Measurements from ENCODE around the gene SLC2A11. TPM values are rescaled to one million over a fixed set of nuclear protein-coding genes. Genes with fewer than 3 reads are reported as not detected.

Gene SLC2A11
- total RNA-seq, 1 donor from 2014 or later, result not detected

GRCh38 chr22:23837496-23837859 is 20.2 kb upstream of the SLC2A11 start:
- intact Hi-C loops (cut with DNase I), result loop anchor here (5.0 kb wide), 1 partner anchor 120 kb away; no protein-coding TSS in a partner anchor
- Histone ChIP-seq H3K27me3 (no peaks in the 10 kb centered on the region), H3K9me3 (no peaks in the 10 kb centered on the region), H3K4me3 (no peak overlapping the region), H3K27ac (no peak overlapping the region), H3K4me1 (peaks cover 26 to 32% of the 10 kb centered on the region in 2 donors), H3K36me3 (peaks cover 6 to 13% of the 10 kb centered on the region in 2 donors)
- no peak for DNase-seq (ENCODE audit: low spot score in 2 of 2)
- no peak for TF ChIP-seq CTCF (IDR thresholded peaks at IDR 0.05)

GRCh38 chr22:23837911-23838680 is 19.6 kb upstream of the SLC2A11 start:
- H3K27me3 ChIP-seq, result no peaks in the 10 kb centered on the region
- TF ChIP-seq CTCF (IDR thresholded peaks at IDR 0.05), result no peak
- peaks cover 6 to 13% of the 10 kb centered on the region in 2 donors for H3K36me3 ChIP-seq
- H3K4me1 ChIP-seq, result peaks cover 26 to 32% of the 10 kb centered on the region in 2 donors
- no peak for DNase-seq (ENCODE audit: low spot score in 2 of 2)
- H3K4me3 ChIP-seq, result peak overlapping the region; percentile 42 to 70
- no peaks in the 10 kb centered on the region for H3K9me3 ChIP-seq
- intact Hi-C loops (cut with DNase I), result loop anchor here (2.0 to 5.0 kb wide), 2 partner anchors 69 to 121 kb away; no protein-coding TSS in a partner anchor
- peak overlapping the region; percentile 4 to 28 for H3K27ac ChIP-seq

- peak within 1 kb of the TSS; percentile 4 to 28 for H3K27ac ChIP-seq
- no peaks in the 10 kb centered on the region for H3K9me3 ChIP-seq
- peak within 1 kb of the TSS; percentile 42 to 70 for H3K4me3 ChIP-seq
- intact Hi-C loops (cut with DNase I), result loop anchor here (1.0 to 5.0 kb wide), 3 partner anchors 53 to 122 kb away; partner anchors contain the start of gene SMARCB1
- peaks cover 26 to 32% of the 10 kb centered on the region in 2 donors for H3K4me1 ChIP-seq
- no peak for TF ChIP-seq CTCF (IDR thresholded peaks at IDR 0.05)
- H3K27me3 ChIP-seq, result no peaks in the 10 kb centered on the region
- peak; percentile 99 for DNase-seq (ENCODE audit: low spot score in 2 of 2)
- peaks cover 3 to 5% of the 10 kb centered on the region in 2 donors for H3K36me3 ChIP-seq
Observed at GRCh38 chr22:23838681-23839468, 18.8 kb upstream of the SLC2A11 start, which contains the start of gene DERL3. Gene DERL3 (minus strand): TSS chr22:23839006. CDS start chr22:23838987, 19 bp downstream.

GRCh38 chr22:23840026-23840425 is 17.6 kb upstream of the SLC2A11 start:
- no peak for TF ChIP-seq CTCF (IDR thresholded peaks at IDR 0.05)
- no peak overlapping the region for H3K4me3 ChIP-seq
- H3K27ac ChIP-seq, result no peak overlapping the region
- no peaks in the 10 kb centered on the region for H3K27me3 ChIP-seq
- no peak for DNase-seq (ENCODE audit: low spot score in 2 of 2)
- no peaks in the 10 kb centered on the region for H3K36me3 ChIP-seq
- H3K4me1 ChIP-seq, result peaks cover 24 to 26% of the 10 kb centered on the region in 2 donors
- intact Hi-C loops (cut with DNase I), result no loop called here
- H3K9me3 ChIP-seq, result no peaks in the 10 kb centered on the region

GRCh38 chr22:23841292-23841691 is 16.4 kb upstream of the SLC2A11 start:
- intact Hi-C loops (cut with DNase I), result no loop called here
- H3K9me3 ChIP-seq, result no peaks in the 10 kb centered on the region
- no peak overlapping the region for H3K4me3 ChIP-seq
- no peak overlapping the region for H3K27ac ChIP-seq
- no peak for DNase-seq (ENCODE audit: low spot score in 2 of 2)
- no peaks in the 10 kb centered on the region for H3K36me3 ChIP-seq
- no peak for TF ChIP-seq CTCF (IDR thresholded peaks at IDR 0.05)
- peaks cover 17 to 20% of the 10 kb centered on the region in 2 donors for H3K4me1 ChIP-seq
- no peaks in the 10 kb centered on the region for H3K27me3 ChIP-seq

Measured in ascending aorta (tissue), 2 donors.